IMR-90 (cell line): ENCODE data around the gene WDR6. TPM values are rescaled to one million over a fixed set of nuclear protein-coding genes. Genes with fewer than 3 reads are reported as not detected.

Experiments used
- ATAC-seq: fragments of 200-7000 bp; cut with Tn5 transposase; 2 replicates; pipeline ENCODE4 v1.9.1; 2020; ENCODE audit warnings: low read depth, mild to moderate bottlenecking, moderate library complexity
- BruUV-seq: library from RNA; stranded (reverse); fragments of 400-500 nt; replicated peaks from 2 replicates; lab custom pipeline; 2021; lab: Mats Ljungman, UMichigan
- CTCF ChIA-PET: fragments of 300-600 bp; formaldehyde crosslinking; extraction: SDS; loops from one replicate; lab custom pipeline; 2021; ENCODE audit warnings: antibody characterized with exemption; lab: Yijun Ruan, JAX
- POLR2A ChIA-PET: fragments of 300-600 bp; sonication (Branson Sonifier 250); formaldehyde crosslinking; loops from one replicate; lab custom pipeline; 2022; ENCODE audit warnings: antibody characterized with exemption; ENCODE audit not compliant: unreplicated experiment; lab: Charles Lee
- DNase-seq: peaks from one replicate; pipeline ENCODE4 v3.0.0; 2013
- H2AFZ ChIP-seq: replicated peaks from 2 replicates; pipeline ENCODE3; 2013; ENCODE audit warnings: low read length, mild to moderate bottlenecking; ENCODE audit not compliant: poor library complexity
- H2AK5ac ChIP-seq: 2 replicates; pipeline ENCODE4 v1.6.1; 2013; ENCODE audit warnings: low read depth, low read length, inconsistent platforms
- H2AK9ac ChIP-seq: replicated peaks from 2 replicates; pipeline ENCODE3; 2013; ENCODE audit warnings: mild to moderate bottlenecking, low read depth, low read length, moderate library complexity; ENCODE audit not compliant: poor library complexity
- H2BK120ac ChIP-seq: 2 replicates; pipeline ENCODE4 v1.6.1; 2013; ENCODE audit warnings: low read depth, low read length, inconsistent platforms
- H2BK15ac ChIP-seq: 3 replicates; pipeline ENCODE4 v1.6.1; 2013; ENCODE audit warnings: low read depth, low read length, inconsistent platforms
- H2BK20ac ChIP-seq: 2 replicates; pipeline ENCODE4 v1.6.1; 2013; ENCODE audit warnings: low read depth, mild to moderate bottlenecking, inconsistent platforms, low read length, moderate library complexity
- H2BK5ac ChIP-seq: 2 replicates; pipeline ENCODE4 v1.6.1; 2013; ENCODE audit warnings: mild to moderate bottlenecking, low read depth, low read length, inconsistent platforms; ENCODE audit not compliant: poor library complexity, severe bottlenecking
- H3K14ac ChIP-seq: replicated peaks from 2 replicates; pipeline ENCODE4 v1.6.1; 2013; ENCODE audit warnings: low read depth, low read length, inconsistent platforms
- H3K18ac ChIP-seq: 2 replicates; pipeline ENCODE4 v1.6.1; 2013; ENCODE audit warnings: low read depth, low read length, control low read depth
- H3K23ac ChIP-seq: 2 replicates; pipeline ENCODE4 v1.6.1; 2013; ENCODE audit warnings: low read depth, low read length, inconsistent platforms
- H3K27ac ChIP-seq: 2 replicates; pipeline ENCODE4 v1.5.1; 2013; ENCODE audit warnings: mild to moderate bottlenecking, control low read depth, low read length; ENCODE audit not compliant: insufficient read depth
- H3K27me3 ChIP-seq: 2 replicates; pipeline ENCODE4 v1.6.1; 2013; ENCODE audit warnings: low read length; ENCODE audit not compliant: control insufficient read depth, insufficient read depth
- H3K36me3 ChIP-seq: 2 replicates; pipeline ENCODE4 v1.6.1; 2013; ENCODE audit warnings: low read length, mixed read lengths; ENCODE audit not compliant: control insufficient read depth, insufficient read depth
- H3K4ac ChIP-seq: 2 replicates; pipeline ENCODE4 v1.6.1; 2013; ENCODE audit warnings: low read depth, low read length, inconsistent platforms
- H3K4me1 ChIP-seq: 2 replicates; pipeline ENCODE4 v1.6.1; 2013; ENCODE audit warnings: low read length, mixed read lengths; ENCODE audit not compliant: control insufficient read depth, insufficient read depth
- H3K4me2 ChIP-seq: 2 replicates; pipeline ENCODE4 v1.6.1; 2013; ENCODE audit warnings: low read depth, mild to moderate bottlenecking, control low read depth, low read length, moderate library complexity
- H3K4me3 ChIP-seq: 2 replicates; pipeline ENCODE4 v1.5.1; 2013; ENCODE audit warnings: low read depth, mild to moderate bottlenecking, control low read depth, low read length, moderate library complexity; ENCODE audit not compliant: insufficient read depth
- H3K56ac ChIP-seq: 2 replicates; pipeline ENCODE4 v1.6.1; 2013; ENCODE audit warnings: low read length, inconsistent platforms; ENCODE audit not compliant: insufficient read depth; ENCODE audit errors: extremely low read depth
- H3K79me1 ChIP-seq, 2 experiments: 2 replicates each; pipeline ENCODE4 v1.6.1; 2013; ENCODE audit warnings: low read length in 2 of 2, inconsistent platforms in 1 of 2, low read depth in 1 of 2
- H3K9ac ChIP-seq: 2 replicates; pipeline ENCODE4 v1.6.1; 2013; ENCODE audit warnings: low read depth, low read length, control low read depth
- H3K9me1 ChIP-seq: 2 replicates; pipeline ENCODE4 v1.6.1; 2013; ENCODE audit warnings: low read length, inconsistent platforms; ENCODE audit not compliant: insufficient read depth
- H3K9me3 ChIP-seq: 2 replicates; pipeline ENCODE4 v1.6.1; 2013; ENCODE audit warnings: low read length; ENCODE audit not compliant: control insufficient read depth, insufficient read depth
- H4K20me1 ChIP-seq: 2 replicates; pipeline ENCODE4 v1.6.1; 2013; ENCODE audit warnings: low read length, inconsistent platforms; ENCODE audit not compliant: insufficient read depth
- H4K5ac ChIP-seq: 2 replicates; pipeline ENCODE4 v1.6.1; 2013; ENCODE audit warnings: mild to moderate bottlenecking, low read depth, low read length, control low read depth
- H4K8ac ChIP-seq, 2 experiments: 2 replicates each; pipeline ENCODE4 v1.6.1; 2013; ENCODE audit warnings: low read depth in 2 of 2, low read length in 2 of 2, control low read depth in 1 of 2, inconsistent platforms in 1 of 2
- H4K91ac ChIP-seq: 2 replicates; pipeline ENCODE4 v1.6.1; 2013; ENCODE audit warnings: low read depth, low read length, inconsistent platforms; ENCODE audit not compliant: insufficient read depth
- MAFK ChIP-seq: IDR thresholded peaks from 2 replicates; pipeline ENCODE4 v1.6.1; 2012; ENCODE audit warnings: low read depth, low read length, improper control_type of control experiment
- MAZ ChIP-seq: IDR thresholded peaks from 2 replicates; pipeline ENCODE4 v1.6.1; 2012; ENCODE audit warnings: low read depth, mild to moderate bottlenecking, low read length, improper control_type of control experiment, moderate library complexity, borderline replicate concordance
- MXI1 ChIP-seq: IDR thresholded peaks from 2 replicates; pipeline ENCODE4 v1.6.1; 2012; ENCODE audit warnings: low read depth, mild to moderate bottlenecking, low read length, moderate library complexity, borderline replicate concordance
- POLR2A ChIP-seq: IDR thresholded peaks from 2 replicates; pipeline ENCODE4 v1.6.1; 2012; ENCODE audit warnings: mild to moderate bottlenecking, low read depth, low read length
- WGBS, 2 experiments: methylation state at CpG; one replicate each; pipeline versions ENCODE4 v1.1.5 to v1.1.7; 2013; ENCODE audit warnings: missing lambda C conversion rate in 2 of 2; ENCODE audit not compliant: insufficient read length in 1 of 2; ENCODE audit errors: extremely low coverage in 2 of 2; 5-methylcytosine and 5-hydroxymethylcytosine counted together
- dilution Hi-C: fragments of 300-500 bp; cut with HindIII; formaldehyde crosslinking; loops from one replicate; pipeline ENCODE4 v1.14.3; 2018; ENCODE audit warnings: low sequenced_read_pairs; ENCODE audit not compliant: unreplicated experiment
- in situ Hi-C: fragments of 300-500 bp; cut with MboI; formaldehyde crosslinking; loops from 3 replicates; pipeline ENCODE4 v1.14.3; 2019; ENCODE audit warnings: low sequenced_read_pairs, inconsistent platforms, mixed read lengths
- intact Hi-C: fragments of 100-400 bp; cut with micrococcal nuclease; formaldehyde crosslinking; loops from 2 replicates; pipeline ENCODE4 v1.10.0; 2022
- polyA plus RNA-seq, 3 experiments: library from polyadenylated mRNA; depleted of rRNA; stranded (reverse); fragments of >200 nt; gene quantifications; 2 replicates each; pipeline ENCODE4 v1.2.3, GENCODE V29; 2012; ENCODE audit warnings: low replicate concordance in 1 of 3
- total RNA-seq: library from RNA; depleted of rRNA; stranded (reverse); fragments of >200 nt; gene quantifications from 2 replicates; pipeline ENCODE4 v1.2.3, GENCODE V29; 2012
- TF ChIP-seq, protein P1 (sequence below): conservative IDR thresholded peaks from 2 replicates; pipeline ENCODE4 v1.5.1; 2012; ENCODE audit warnings: mild to moderate bottlenecking, low read depth, low read length, improper control_type of control experiment

Gene WDR6
- total and polyA plus RNA-seq, 2 of the 4 experiments (the other 2 are of a cell fraction), result 60.9 to 160 TPM

GRCh38 chr3:49021813-49022687 lies 14.9 kb downstream of the WDR6 start, which contains the start of gene NDUFAF3:
NDUFAF3 (plus strand) TSS chr3:49022121; CDS start chr3:49022145, 24 bp downstream.
- Histone ChIP-seq H3K4me2 (peak within 1 kb of the TSS; percentile 84), H3K18ac (no peak within 1 kb of the TSS), H3K4me3 (peak within 1 kb of the TSS; percentile 84), H4K5ac (peak within 1 kb of the TSS; percentile 40), H2BK120ac (peak within 1 kb of the TSS; percentile 57), H2AFZ (peak within 1 kb of the TSS; percentile 94), H2BK20ac (no peak within 1 kb of the TSS), H3K9me3 (no peaks in the 10 kb centered on the region), H3K36me3 (peaks cover 32% of the 10 kb centered on the region), H2AK9ac (peak within 1 kb of the TSS; percentile 99), H3K4ac (peak within 1 kb of the TSS; percentile 92), H3K79me1 (peaks cover 27 to 84% of the 10 kb centered on the region in 2 experiments; a peak in 3 of 4 replicates), H4K8ac (peak within 1 kb of the TSS; percentile 90 to 91), H2BK5ac (peak within 1 kb of the TSS; percentile 93), H2BK15ac (0 out of 3 replicates have a peak within 1 kb of the TSS, but pooled peaks have one; percentile 25), H2AK5ac (peak within 1 kb of the TSS; percentile 97), H3K23ac (peak within 1 kb of the TSS; percentile 85), H3K56ac (peak within 1 kb of the TSS; percentile 58), H3K9me1 (peaks cover 21% of the 10 kb centered on the region), H3K27me3 (no peaks in the 10 kb centered on the region), H3K14ac (peak within 1 kb of the TSS; percentile 94), H3K27ac (peak within 1 kb of the TSS; percentile 93), H3K9ac (peak within 1 kb of the TSS; percentile 90), H4K91ac (peak within 1 kb of the TSS; percentile 57), H4K20me1 (peaks cover 20% of the 10 kb centered on the region), H3K4me1 (peaks cover 10% of the 10 kb centered on the region)
- in situ Hi-C loops (no loop called here), intact Hi-C loops (loop anchor here (2.0 to 5.0 kb wide), 2 partner anchors 33 to 70 kb away; partner anchors contain the start of gene QRICH1), dilution Hi-C loops (no loop called here)
- DNase-seq (peak; percentile 92), ATAC-seq (peak; percentile 74)
- CTCF ChIA-PET, result interaction anchor here (0.5 to 1.1 kb wide), 7 partner anchors 10 to 472 kb away, joined by 3 to 7 read pairs (median 5); partner anchors contain the start of genes P4HTM and WDR6
- TSS peak; percentile 82 for BruUV-seq
- WGBS, 2 experiments, result 1% methylated on average over 63 of the region's 83 CpGs; no CpG with 5 or more reads in 1 of the 2 experiments
- TF ChIP-seq, protein P1, sequence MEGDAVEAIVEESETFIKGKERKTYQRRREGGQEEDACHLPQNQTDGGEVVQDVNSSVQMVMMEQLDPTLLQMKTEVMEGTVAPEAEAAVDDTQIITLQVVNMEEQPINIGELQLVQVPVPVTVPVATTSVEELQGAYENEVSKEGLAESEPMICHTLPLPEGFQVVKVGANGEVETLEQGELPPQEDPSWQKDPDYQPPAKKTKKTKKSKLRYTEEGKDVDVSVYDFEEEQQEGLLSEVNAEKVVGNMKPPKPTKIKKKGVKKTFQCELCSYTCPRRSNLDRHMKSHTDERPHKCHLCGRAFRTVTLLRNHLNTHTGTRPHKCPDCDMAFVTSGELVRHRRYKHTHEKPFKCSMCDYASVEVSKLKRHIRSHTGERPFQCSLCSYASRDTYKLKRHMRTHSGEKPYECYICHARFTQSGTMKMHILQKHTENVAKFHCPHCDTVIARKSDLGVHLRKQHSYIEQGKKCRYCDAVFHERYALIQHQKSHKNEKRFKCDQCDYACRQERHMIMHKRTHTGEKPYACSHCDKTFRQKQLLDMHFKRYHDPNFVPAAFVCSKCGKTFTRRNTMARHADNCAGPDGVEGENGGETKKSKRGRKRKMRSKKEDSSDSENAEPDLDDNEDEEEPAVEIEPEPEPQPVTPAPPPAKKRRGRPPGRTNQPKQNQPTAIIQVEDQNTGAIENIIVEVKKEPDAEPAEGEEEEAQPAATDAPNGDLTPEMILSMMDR, result peak; percentile 96
- TF ChIP-seq MXI1 (0 out of 2 replicates have a peak, but pooled peaks have one; percentile 39), POLR2A (peak; percentile 40; the same call in 1 of the 2 replicates), MAFK (no peak), MAZ (peak; percentile 85; the same call in 1 of the 2 replicates)
- POLR2A ChIA-PET, result interaction anchor here (1.0 to 3.8 kb wide), 4 partner anchors 12 to 84 kb away, joined by 3 to 25 read pairs (median 4); partner anchors contain the start of gene QRICH1
